ENCODE results near the gene AHSG.
"Not testable (repeated sequence)": the region's sequence is repeated elsewhere in the genome, so short reads cannot be mapped to it uniquely, and the experiment has no call there.

Gene AHSG, protein sequence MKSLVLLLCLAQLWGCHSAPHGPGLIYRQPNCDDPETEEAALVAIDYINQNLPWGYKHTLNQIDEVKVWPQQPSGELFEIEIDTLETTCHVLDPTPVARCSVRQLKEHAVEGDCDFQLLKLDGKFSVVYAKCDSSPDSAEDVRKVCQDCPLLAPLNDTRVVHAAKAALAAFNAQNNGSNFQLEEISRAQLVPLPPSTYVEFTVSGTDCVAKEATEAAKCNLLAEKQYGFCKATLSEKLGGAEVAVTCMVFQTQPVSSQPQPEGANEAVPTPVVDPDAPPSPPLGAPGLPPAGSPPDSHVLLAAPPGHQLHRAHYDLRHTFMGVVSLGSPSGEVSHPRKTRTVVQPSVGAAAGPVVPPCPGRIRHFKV

DNA sequence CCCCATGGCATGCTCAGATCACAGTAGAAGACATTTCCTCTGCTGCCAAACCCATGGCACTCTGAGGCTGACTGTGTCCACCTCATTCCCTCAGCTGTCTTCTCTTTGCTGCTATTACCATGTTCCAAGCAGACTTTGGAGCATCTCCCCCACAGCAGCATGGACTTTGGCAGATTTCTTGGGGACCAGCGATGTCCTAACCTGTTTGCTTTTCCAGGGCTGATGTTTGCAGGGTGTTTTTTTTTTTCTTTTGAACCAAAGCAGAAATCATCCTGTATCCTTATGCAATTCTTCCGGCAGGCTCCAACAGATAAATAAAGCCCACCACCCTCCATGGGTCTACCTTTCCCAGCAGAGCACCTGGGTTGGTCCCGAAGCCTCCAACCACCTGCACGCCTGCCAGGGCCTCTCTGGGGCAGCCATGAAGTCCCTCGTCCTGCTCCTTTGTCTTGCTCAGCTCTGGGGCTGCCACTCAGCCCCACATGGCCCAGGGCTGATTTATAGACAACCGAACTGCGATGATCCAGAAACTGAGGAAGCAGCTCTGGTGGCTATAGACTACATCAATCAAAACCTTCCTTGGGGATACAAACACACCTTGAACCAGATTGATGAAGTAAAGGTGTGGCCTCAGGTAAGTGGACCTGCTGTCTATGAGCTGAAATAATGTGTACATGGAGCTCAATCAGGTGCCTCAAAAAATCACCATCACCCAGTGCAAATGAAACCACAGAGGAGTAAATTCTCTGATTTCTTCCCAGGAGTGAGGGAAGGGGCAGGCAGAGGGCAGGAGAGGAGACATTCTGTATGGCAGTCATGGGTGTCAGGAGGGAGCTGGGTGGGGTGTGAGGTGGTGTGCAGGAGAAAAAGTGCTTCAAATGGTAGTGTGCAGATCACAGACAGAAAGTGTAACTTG, at the start of gene AHSG:
Gene AHSG (plus strand): TSS at position 340 of the 916 bp plus-strand sequence. CDS start 82 bp downstream, at position 422.
- FAIRE-seq: no peak

GRCh38 chr3:186564586-186564985, 48.3 kb upstream of the AHSG start:
- no peak for FAIRE-seq

DNA sequence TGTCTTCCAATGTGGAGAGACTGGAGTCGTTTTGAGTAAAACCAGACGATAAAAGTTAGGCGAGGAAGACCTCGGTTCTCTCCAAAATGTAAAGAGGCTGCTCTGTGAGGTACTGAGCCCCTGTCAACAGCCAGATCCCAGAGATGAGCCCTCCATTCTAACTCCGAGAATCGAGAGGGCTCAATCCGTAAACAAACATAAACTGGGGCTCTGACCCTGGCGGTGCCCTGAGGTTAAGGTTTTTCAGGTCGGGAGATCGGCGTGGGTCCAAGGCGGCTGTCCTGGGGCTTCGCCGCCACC, 46.1 kb upstream of the AHSG start:
- FAIRE-seq: no peak

GRCh38 chr3:186567072-186567921, 45.6 kb upstream of the AHSG start, which contains the start of gene TBCCD1:
Gene TBCCD1 (minus strand): TSS chr3:186567339. CDS start chr3:186564329, 3,010 bp downstream.
- FAIRE-seq: no peak

DNA sequence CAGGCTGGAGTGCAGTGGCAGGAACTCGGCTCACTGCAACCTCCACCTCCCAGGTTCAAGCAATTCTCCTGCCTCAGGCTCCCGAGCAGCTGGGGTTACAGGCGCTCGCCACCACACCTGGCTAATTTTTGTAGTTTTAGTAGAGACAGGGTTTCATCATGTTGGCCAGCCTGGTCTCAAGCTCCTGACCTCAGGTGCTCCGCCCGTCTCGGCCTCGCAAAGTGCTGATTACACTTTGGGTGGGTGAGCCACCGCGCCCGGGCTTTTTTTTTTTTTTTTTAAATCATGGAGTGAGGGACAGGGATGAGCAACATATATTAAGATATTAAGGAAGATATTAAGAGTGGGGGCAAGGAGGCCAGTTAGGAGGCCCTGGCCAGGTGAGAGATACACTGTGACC, 43.5 kb upstream of the AHSG start:
- not testable (repeated sequence) for FAIRE-seq

DNA sequence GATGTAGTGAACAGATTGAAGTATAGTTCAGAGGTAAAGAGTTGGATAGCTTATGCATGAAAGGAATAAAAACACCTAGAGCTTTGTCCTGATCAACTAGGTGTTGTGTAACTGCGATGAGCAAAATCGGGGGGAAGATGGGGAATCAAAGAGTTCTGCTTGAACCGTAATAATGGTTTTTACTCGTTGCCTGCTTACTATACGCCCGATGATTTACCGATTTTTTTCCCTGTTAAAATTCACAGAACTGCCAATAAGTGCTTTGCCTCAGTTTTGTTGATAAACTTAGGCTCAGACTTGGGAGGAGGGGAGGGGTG, 43.1 kb upstream of the AHSG start:
- FAIRE-seq: no peak

- peak; percentile 99 for FAIRE-seq
These were observed 42.5 kb upstream of the AHSG start, which contains the start of gene DNAJB11 for GRCh38 chr3:186570096-186570940. Gene DNAJB11 (plus strand): TSS chr3:186570720. CDS start chr3:186570898, 178 bp downstream.

- FAIRE-seq: no peak
These were observed 41.8 kb upstream of the AHSG start for GRCh38 chr3:186570941-186571643.

- no peak for FAIRE-seq
These were observed 41.2 kb upstream of the AHSG start for GRCh38 chr3:186571644-186572013.

DNA sequence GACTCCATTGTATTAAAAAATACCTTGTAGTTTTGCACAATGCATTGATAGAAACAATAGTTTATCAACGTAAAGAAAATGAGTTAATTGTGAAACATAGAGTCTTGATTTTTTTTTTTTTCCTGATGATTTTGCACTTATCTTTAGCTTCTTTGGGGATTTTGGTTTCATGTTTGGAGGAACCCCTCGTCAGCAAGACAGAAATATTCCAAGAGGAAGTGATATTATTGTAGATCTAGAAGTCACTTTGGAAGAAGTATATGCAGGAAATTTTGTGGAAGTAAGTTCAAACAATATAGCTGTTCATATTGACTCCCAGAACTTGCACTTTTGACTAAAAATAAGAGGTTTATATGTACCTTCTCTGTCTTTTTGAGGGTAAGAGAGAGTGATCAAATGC, 35.3 kb upstream of the AHSG start:
- FAIRE-seq: no peak

- FAIRE-seq: no peak
These were observed 32.1 kb upstream of the AHSG start for GRCh38 chr3:186580785-186581184.

GRCh38 chr3:186582541-186582940, 30.3 kb upstream of the AHSG start:
- FAIRE-seq: no peak

DNA sequence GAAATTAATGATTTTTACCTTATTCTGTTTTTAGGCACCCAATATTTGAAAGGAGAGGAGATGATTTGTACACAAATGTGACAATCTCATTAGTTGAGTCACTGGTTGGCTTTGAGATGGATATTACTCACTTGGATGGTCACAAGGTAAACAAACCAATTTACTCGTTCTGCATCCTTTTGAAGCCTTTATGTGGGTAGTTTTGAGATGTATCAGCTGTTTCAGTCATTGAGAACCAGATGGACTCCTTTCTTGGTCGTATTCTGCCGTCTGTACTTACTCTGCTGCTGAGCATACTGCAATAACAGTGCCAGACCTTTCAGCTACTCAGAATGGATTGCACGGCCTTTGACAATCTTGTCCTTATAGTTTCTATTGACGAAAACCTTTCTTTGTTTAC, 29.0 kb upstream of the AHSG start:
- no peak for FAIRE-seq

- FAIRE-seq: not testable (repeated sequence)
These were observed 26.6 kb upstream of the AHSG start for GRCh38 chr3:186586245-186586644.

GRCh38 chr3:186587183-186587582, 25.7 kb upstream of the AHSG start:
- no peak for FAIRE-seq

- no peak for FAIRE-seq
These were observed 24.2 kb upstream of the AHSG start for GRCh38 chr3:186588632-186589031.

DNA sequence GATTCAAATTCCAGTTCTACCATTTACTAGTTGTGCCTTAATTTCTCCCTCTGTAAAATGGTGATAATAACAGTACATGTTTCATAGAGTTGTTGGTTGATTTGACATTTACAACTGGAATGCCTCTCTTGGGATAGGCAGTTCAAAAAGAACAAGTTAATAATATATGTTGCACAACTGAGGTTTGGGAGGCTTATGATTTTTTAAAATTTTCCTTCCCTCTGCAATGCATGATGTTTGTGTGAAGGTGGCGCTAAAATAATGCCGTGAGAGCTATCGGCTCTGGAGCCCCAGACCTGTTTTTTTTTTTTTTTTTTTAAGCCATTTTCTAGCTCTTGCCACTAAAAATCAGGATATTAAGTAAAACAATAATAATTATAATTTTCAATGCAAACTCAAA, 23.7 kb upstream of the AHSG start:
- no peak for FAIRE-seq

- FAIRE-seq: no peak
These were observed 22.8 kb upstream of the AHSG start for GRCh38 chr3:186589856-186590579.

DNA sequence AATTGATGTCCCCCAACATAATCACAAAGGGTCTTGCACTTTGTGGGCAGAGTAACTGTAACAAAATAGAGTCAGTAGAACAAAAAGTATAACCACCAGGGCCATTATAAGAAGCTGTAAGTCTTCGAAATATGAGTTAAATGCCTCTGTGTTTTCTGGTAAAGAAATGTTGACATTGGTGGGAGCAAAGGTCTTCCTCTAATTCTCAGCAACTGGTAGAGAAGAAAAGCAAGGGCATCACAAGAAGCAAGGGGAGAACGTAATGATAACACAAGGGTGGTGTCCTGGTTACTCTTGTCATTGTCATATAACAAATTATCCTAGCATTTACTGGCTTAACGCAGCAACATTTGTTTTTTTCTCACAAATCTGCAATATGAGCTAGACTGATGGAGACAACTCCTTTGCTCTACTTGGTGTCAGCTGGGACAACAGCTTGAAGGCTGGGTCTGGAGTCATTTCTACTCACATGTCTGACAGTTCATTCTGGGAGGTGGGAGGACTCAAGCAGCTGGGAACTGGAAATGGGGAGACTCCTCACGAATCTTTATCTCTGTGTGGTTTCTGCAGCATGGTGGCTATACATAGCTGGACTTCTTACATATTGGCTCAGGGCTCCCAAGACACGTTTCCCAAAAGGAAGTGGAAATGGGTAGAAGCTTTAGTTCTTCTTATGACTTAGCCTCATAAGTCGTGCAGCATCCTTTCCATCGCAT, 22.1 kb upstream of the AHSG start:
- no peak for FAIRE-seq

DNA sequence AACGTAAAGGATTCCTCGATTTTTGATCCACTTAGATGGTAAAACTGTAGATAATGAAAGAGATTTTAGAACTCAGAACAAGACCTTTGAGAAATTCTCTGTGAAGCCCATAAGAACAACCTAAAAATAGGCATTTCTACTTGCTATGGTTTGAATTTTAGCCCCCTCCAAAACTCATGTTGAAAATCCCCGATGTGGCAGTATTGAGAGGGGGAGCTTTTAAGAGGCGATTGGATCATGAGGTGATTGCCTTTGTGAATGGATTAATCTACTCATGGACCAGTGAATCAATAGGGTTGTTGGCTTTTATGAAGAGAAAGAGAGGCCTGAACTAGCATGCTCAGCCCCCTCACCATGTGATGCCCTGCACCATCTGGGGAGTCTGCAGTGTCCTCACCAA, 20.2 kb upstream of the AHSG start:
- FAIRE-seq: no peak

Data from endometrium (tissue), 2 donors.